GM12878 (cell line): Measurements from ENCODE around the gene FGFRL1.

Experiments
- CEBPZ ChIP-seq: fragments of 150-350 bp; IDR thresholded peaks from 2 replicates; pipeline ENCODE4 v1.6.1; 2016; ENCODE audit warnings: low read depth, low read length
- CTCF ChIP-seq, 3 experiments: IDR thresholded peaks in 2 of 3; conservative IDR thresholded peaks in 1 of 3; 2 replicates each; pipeline ENCODE4 v1.5.1; 2011; ENCODE audit warnings: low read depth in 3 of 3, low read length in 3 of 3, mild to moderate bottlenecking in 3 of 3, control low read depth in 2 of 3, moderate library complexity in 2 of 3, inconsistent platforms in 1 of 3, mixed read lengths in 1 of 3; ENCODE audit not compliant: control insufficient read depth in 2 of 3, insufficient read depth in 1 of 3; ENCODE audit errors: extremely low read depth in 1 of 3
- ESRRA ChIP-seq: IDR thresholded peaks from 2 replicates; pipeline ENCODE4 v1.6.1; 2012; ENCODE audit warnings: mild to moderate bottlenecking, low read length, improper control_type of control experiment
- EZH2 ChIP-seq: IDR thresholded peaks from 2 replicates; pipeline ENCODE4 v1.6.1; 2012; ENCODE audit warnings: low read depth, mild to moderate bottlenecking, control low read depth, inconsistent platforms, low read length, borderline replicate concordance; ENCODE audit not compliant: control insufficient read depth
- FOXM1 ChIP-seq: IDR thresholded peaks from 2 replicates; pipeline ENCODE4 v1.6.1; 2012; ENCODE audit warnings: low read depth, mild to moderate bottlenecking, inconsistent platforms, low read length, moderate library complexity
- HDAC2 ChIP-seq: fragments of 200-600 bp; sonication (generic); IDR thresholded peaks from 2 replicates; pipeline ENCODE4 v1.6.1; 2017
- NFYB ChIP-seq: IDR thresholded peaks from 2 replicates; pipeline ENCODE4 v1.6.1; 2011; ENCODE audit warnings: low read depth, mild to moderate bottlenecking, low read length, improper control_type of control experiment, moderate library complexity; ENCODE audit not compliant: insufficient read depth
- POLR2A ChIP-seq: IDR thresholded peaks from 2 replicates; pipeline ENCODE4 v1.6.1; 2011; ENCODE audit warnings: low read depth, mild to moderate bottlenecking, low read length
- POLR2AphosphoS5 ChIP-seq: IDR thresholded peaks from 2 replicates; pipeline ENCODE4 v1.6.1; 2011; ENCODE audit warnings: mild to moderate bottlenecking, low read length, inconsistent platforms
- RAD21 ChIP-seq: IDR thresholded peaks from 2 replicates; pipeline ENCODE4 v1.6.1; 2011; ENCODE audit warnings: mild to moderate bottlenecking, low read depth, low read length, moderate library complexity; ENCODE audit not compliant: insufficient read depth
- SIX5 ChIP-seq: IDR thresholded peaks from 2 replicates; pipeline ENCODE4 v1.6.1; 2011; ENCODE audit warnings: mild to moderate bottlenecking, low read depth, low read length, moderate library complexity; ENCODE audit not compliant: severe bottlenecking
- SREBF1 ChIP-seq: IDR thresholded peaks from 2 replicates; pipeline ENCODE4 v1.6.1; 2012; ENCODE audit warnings: mild to moderate bottlenecking, low read length
- YY1 ChIP-seq: IDR thresholded peaks from 2 replicates; pipeline ENCODE4 v1.6.1; 2011; ENCODE audit warnings: low read depth, mild to moderate bottlenecking, low read length
- ZNF24 ChIP-seq: fragments of 450-650 bp; IDR thresholded peaks from 2 replicates; pipeline ENCODE4 v1.6.1; 2017; ENCODE audit warnings: antibody characterized with exemption, mild to moderate bottlenecking

DNA sequence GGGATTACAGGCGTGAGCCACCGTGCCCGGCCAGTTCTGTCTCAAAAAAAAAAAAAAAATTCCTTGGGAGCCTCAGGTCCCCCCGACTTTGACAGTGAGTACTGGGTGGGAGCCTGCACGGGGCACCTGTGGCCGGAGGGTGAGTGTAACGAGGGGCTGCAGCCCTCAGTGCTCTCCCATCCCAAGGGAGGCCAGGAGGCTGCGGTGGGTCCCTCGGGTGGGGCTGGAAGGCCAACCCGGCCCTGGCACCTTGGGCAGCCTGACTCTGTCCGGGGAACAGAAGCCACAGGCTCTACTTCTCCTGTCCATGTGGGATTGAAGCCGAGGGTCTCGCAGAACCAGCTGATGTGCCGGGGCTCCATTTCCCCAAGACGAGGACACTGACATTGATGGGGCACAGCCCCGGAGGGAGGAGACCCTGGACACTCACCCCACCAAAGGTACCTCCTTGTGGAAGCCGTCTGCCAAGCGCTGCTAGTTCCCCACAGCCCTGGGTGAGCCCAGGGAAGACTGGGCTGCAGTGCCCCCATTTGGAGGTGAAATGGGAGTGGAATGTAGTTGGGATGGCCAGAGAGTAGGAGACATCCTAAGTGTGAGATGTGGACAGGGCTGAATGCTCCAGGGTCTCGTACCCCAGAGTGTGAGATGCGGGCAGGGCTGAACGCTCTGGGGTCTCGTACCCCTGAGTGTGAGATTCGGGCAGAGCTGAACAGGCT is 16.0 kb upstream of the FGFRL1 start:
- no peak for TF ChIP-seq EZH2
- no peak for TF ChIP-seq ZNF24
- peak in 1 of 3 experiments; percentile 17; a peak in 1 of 6 replicates for TF ChIP-seq CTCF (IDR thresholded peaks at IDR 0.05 in 2 of 3, conservative IDR thresholded peaks at IDR 0.05 in 1 of 3; ENCODE audit: control insufficient read depth in 2 of 3, extremely low read depth in 1 of 3, insufficient read depth in 1 of 3, low read depth in 3 of 3, low read length in 3 of 3)
- TF ChIP-seq HDAC2, result no peak
- no peak for TF ChIP-seq POLR2A
- TF ChIP-seq ESRRA, result no peak
- no peak for TF ChIP-seq NFYB
- no peak for TF ChIP-seq FOXM1
- TF ChIP-seq POLR2AphosphoS5, result no peak
- TF ChIP-seq SREBF1, result no peak
- no peak for TF ChIP-seq SIX5
- peak; percentile 33 for TF ChIP-seq RAD21
- no peak for TF ChIP-seq CEBPZ
- no peak for TF ChIP-seq YY1
